NCI-H146 treated with DMSO at 0.1 percent for 48 hours (cell line): ENCODE data around the gene LIM2.
"Not testable (repeated sequence)": the region's sequence is repeated elsewhere in the genome, so short reads cannot be mapped to it uniquely, and the experiment has no call there.

ENCODE experiments used
- DNase-seq: peaks from one replicate; lab custom pipeline; 2025; ENCODE audit not compliant: unreplicated experiment; lab: John Stamatoyannopoulos, UW

LIM2 gene

GRCh38 chr19:51397453-51397852 is 9.7 kb upstream of the LIM2 start:
- not testable (repeated sequence) for DNase-seq

GRCh38 chr19:51396175-51396574 is 8.4 kb upstream of the LIM2 start:
- no peak for DNase-seq

- DNase-seq, result peak; percentile 7
These were observed 6.5 kb upstream of the LIM2 start for GRCh38 chr19:51394050-51394836.

- DNase-seq, result no peak
These were observed 4.9 kb upstream of the LIM2 start for GRCh38 chr19:51392701-51393100.

- DNase-seq, result no peak
These were observed 3.4 kb upstream of the LIM2 start for GRCh38 chr19:51391073-51391611.

- DNase-seq, result no peak
These were observed 1.4 kb upstream of the LIM2 start for GRCh38 chr19:51389143-51389542.

- DNase-seq, result no peak
These were observed 773 bp downstream of the LIM2 start for GRCh38 chr19:51386882-51387520.

- no peak for DNase-seq
These were observed 5.8 kb downstream of the LIM2 start for GRCh38 chr19:51382004-51382403.

- no peak for DNase-seq
These were observed 7.4 kb downstream of the LIM2 start for GRCh38 chr19:51380379-51380778.

- DNase-seq, result no peak
These were observed 10.4 kb downstream of the LIM2 start for GRCh38 chr19:51377422-51377821.

- DNase-seq, result no peak
These were observed 12.1 kb downstream of the LIM2 start for GRCh38 chr19:51375504-51376221.

- DNase-seq, result no peak
These were observed 14.9 kb downstream of the LIM2 start, which contains the start of gene NKG7 for GRCh38 chr19:51372649-51373504. Gene NKG7, minus strand, starts transcription at chr19:51372654. Its CDS starts 119 bp downstream, at chr19:51372535.

- DNase-seq, result no peak
These were observed 15.6 kb downstream of the LIM2 start for GRCh38 chr19:51372021-51372648.

- DNase-seq, result no peak
These were observed 16.5 kb downstream of the LIM2 start for GRCh38 chr19:51371186-51371690.

- DNase-seq, result no peak
These were observed 17.5 kb downstream of the LIM2 start for GRCh38 chr19:51370230-51370629.

- no peak for DNase-seq
These were observed 19.1 kb downstream of the LIM2 start, which contains the start of gene CLDND2 for GRCh38 chr19:51368366-51369282. Gene CLDND2, minus strand, starts transcription at chr19:51369003. Its CDS starts 426 bp downstream, at chr19:51368577.

- no peak for DNase-seq
These were observed 20.0 kb downstream of the LIM2 start for GRCh38 chr19:51367565-51368365.

GRCh38 chr19:51367255-51367564 is 20.6 kb downstream of the LIM2 start:
- DNase-seq, result no peak
